MM.1S (cell line): ENCODE results near the gene LAMC1.

Source experiments
- DNase-seq: peaks from one replicate; pipeline ENCODE4 v3.0.0-alpha.2; 2015
- H2AFZ ChIP-seq: fragments of 300-600 bp; sonication (generic); 2 replicates; pipeline ENCODE4 v1.6.0; 2016; ENCODE audit warnings: antibody characterized with exemption, low read length
- H3F3A ChIP-seq: fragments of 300-600 bp; sonication (generic); 2 replicates; pipeline ENCODE4 v1.6.1; 2016; ENCODE audit warnings: mild to moderate bottlenecking, antibody characterized with exemption, low read length, moderate library complexity, mixed read lengths; ENCODE audit not compliant: insufficient read depth
- H3K27ac ChIP-seq: fragments of 300-600 bp; sonication (generic); 2 replicates; pipeline ENCODE4 v1.5.1; 2016; ENCODE audit warnings: mild to moderate bottlenecking, low read length
- H3K27me3 ChIP-seq: fragments of 300-600 bp; sonication (generic); replicated peaks from 2 replicates; pipeline ENCODE4 v1.6.0; 2016; ENCODE audit warnings: low read length; ENCODE audit not compliant: insufficient read depth
- H3K36me3 ChIP-seq: fragments of 300-600 bp; sonication (generic); replicated peaks from 2 replicates; pipeline ENCODE4 v1.6.1; 2016; ENCODE audit warnings: mild to moderate bottlenecking, low read length, mixed read lengths; ENCODE audit not compliant: insufficient read depth
- H3K4me1 ChIP-seq: fragments of 300-600 bp; sonication (generic); 2 replicates; pipeline ENCODE4 v1.6.1; 2016; ENCODE audit warnings: low read length, mixed read lengths
- H3K4me2 ChIP-seq: fragments of 300-600 bp; sonication (generic); 2 replicates; pipeline ENCODE4 v1.6.0; 2016; ENCODE audit warnings: low read depth, low read length
- H3K4me3 ChIP-seq: fragments of 300-600 bp; sonication (generic); 2 replicates; pipeline ENCODE4 v1.5.1; 2016; ENCODE audit warnings: low read length, mixed read lengths
- H3K79me2 ChIP-seq: fragments of 300-600 bp; sonication (generic); 2 replicates; pipeline ENCODE4 v1.6.1; 2016; ENCODE audit warnings: mixed run types, low read length, mixed read lengths
- H3K9ac ChIP-seq: fragments of 300-600 bp; sonication (generic); 2 replicates; pipeline ENCODE4 v1.6.1; 2016; ENCODE audit warnings: low read length, mixed read lengths
- H3K9me2 ChIP-seq: fragments of 300-600 bp; sonication (generic); replicated peaks from 2 replicates; pipeline ENCODE4 v1.6.1; 2016; ENCODE audit warnings: mild to moderate bottlenecking, low read length, mixed read lengths; ENCODE audit not compliant: insufficient read depth
- H3K9me3 ChIP-seq: fragments of 300-600 bp; sonication (generic); replicated peaks from 2 replicates; pipeline ENCODE4 v1.6.1; 2016; ENCODE audit warnings: mild to moderate bottlenecking, low read length, mixed read lengths; ENCODE audit not compliant: insufficient read depth
- H4K20me1 ChIP-seq: fragments of 300-600 bp; sonication (generic); 2 replicates; pipeline ENCODE4 v1.6.1; 2016; ENCODE audit warnings: mild to moderate bottlenecking, low read length, moderate library complexity, mixed read lengths; ENCODE audit not compliant: insufficient read depth
- EZH2 ChIP-seq: fragments of 300-600 bp; sonication (generic); optimal IDR thresholded peaks from 2 replicates; pipeline ENCODE3; 2017; ENCODE audit warnings: low read depth, mild to moderate bottlenecking, antibody characterized with exemption, low read length, mixed read lengths
- EZH2phosphoT487 ChIP-seq: fragments of 300-600 bp; sonication (generic); IDR thresholded peaks from 2 replicates; pipeline ENCODE4 v1.6.1; 2018; ENCODE audit warnings: antibody characterized with exemption, low read length
- TF ChIP-seq, protein P1 (sequence below): fragments of 300-600 bp; sonication (generic); IDR thresholded peaks from 2 replicates; pipeline ENCODE4 v1.5.1; 2016; ENCODE audit warnings: antibody characterized with exemption, low read length, mixed read lengths

The LAMC1 gene

DNA sequence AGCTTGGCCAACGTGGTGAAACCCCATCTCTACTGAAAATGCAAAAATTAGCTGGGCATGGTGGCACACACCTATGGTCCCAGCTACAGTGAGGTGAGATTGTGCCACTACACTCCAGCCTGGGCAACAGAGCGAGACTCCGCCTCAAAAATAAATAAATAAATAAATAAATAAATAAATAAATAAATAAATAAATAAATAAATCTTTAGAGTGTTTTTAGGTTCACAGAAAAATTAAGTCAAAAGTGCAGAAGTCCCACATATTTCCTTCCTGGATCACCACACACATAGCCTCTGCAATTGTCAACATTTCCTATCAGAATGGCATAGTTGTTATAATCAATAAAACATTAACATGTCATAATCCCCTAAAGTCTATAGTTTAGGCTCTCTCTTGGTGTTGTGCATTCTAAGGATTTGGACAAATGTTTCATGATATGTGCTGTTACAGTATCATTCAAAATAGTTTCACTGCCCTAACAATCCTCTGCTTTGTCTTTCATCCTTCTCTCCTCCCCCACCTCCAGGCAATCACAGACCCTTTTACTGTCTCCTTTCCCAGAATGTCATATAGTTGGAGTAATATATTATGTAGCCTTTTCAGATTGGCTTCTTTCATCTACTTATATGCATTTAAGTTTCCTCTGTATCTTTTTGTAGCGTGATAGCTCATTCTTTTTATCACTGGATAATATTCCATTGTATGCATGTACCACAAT is 58.3 kb downstream of the LAMC1 start:
- no peaks in the 10 kb centered on the region for H3K4me1 ChIP-seq
- H3F3A ChIP-seq, result no peaks in the 10 kb centered on the region
- H2AFZ ChIP-seq, result no peak overlapping the region
- no peak overlapping the region for H3K4me3 ChIP-seq
- H3K4me2 ChIP-seq, result no peak overlapping the region
- H3K27me3 ChIP-seq, result no peaks in the 10 kb centered on the region
- H3K79me2 ChIP-seq, result no peaks in the 10 kb centered on the region
- no peaks in the 10 kb centered on the region for H3K9me3 ChIP-seq
- H3K9me2 ChIP-seq, result no peaks in the 10 kb centered on the region
- H3K27ac ChIP-seq, result no peak overlapping the region
- H4K20me1 ChIP-seq, result no peaks in the 10 kb centered on the region
- no peak overlapping the region for H3K9ac ChIP-seq
- no peak for TF ChIP-seq EZH2
- no peak for TF ChIP-seq EZH2phosphoT487
- TF ChIP-seq, protein P1, sequence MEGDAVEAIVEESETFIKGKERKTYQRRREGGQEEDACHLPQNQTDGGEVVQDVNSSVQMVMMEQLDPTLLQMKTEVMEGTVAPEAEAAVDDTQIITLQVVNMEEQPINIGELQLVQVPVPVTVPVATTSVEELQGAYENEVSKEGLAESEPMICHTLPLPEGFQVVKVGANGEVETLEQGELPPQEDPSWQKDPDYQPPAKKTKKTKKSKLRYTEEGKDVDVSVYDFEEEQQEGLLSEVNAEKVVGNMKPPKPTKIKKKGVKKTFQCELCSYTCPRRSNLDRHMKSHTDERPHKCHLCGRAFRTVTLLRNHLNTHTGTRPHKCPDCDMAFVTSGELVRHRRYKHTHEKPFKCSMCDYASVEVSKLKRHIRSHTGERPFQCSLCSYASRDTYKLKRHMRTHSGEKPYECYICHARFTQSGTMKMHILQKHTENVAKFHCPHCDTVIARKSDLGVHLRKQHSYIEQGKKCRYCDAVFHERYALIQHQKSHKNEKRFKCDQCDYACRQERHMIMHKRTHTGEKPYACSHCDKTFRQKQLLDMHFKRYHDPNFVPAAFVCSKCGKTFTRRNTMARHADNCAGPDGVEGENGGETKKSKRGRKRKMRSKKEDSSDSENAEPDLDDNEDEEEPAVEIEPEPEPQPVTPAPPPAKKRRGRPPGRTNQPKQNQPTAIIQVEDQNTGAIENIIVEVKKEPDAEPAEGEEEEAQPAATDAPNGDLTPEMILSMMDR, result no peak
- H3K36me3 ChIP-seq, result no peaks in the 10 kb centered on the region
- no peak for DNase-seq

DNA sequence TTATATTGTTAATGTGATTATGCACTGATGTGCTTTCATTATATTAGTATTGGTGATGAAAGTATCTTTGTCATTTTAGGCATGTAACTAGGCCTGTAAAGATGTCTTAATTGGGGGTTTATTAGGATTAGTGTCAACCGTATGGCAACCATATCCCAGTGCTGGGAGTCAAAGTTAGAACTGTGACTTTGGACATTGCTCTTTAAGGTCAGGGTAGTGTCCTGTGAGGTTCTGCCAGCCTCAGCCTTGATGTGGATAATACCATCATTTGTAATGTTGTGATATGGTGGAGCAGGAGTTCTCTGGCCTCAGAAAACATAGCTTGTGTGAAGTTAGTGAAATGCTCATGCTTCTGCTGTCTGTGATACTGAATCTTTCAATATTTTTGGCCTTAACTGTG is 59.4 kb downstream of the LAMC1 start:
- H3F3A ChIP-seq, result no peaks in the 10 kb centered on the region
- H3K36me3 ChIP-seq, result no peaks in the 10 kb centered on the region
- H3K9me2 ChIP-seq, result no peaks in the 10 kb centered on the region
- no peaks in the 10 kb centered on the region for H3K4me1 ChIP-seq
- H3K9ac ChIP-seq, result no peak overlapping the region
- no peak overlapping the region for H3K4me3 ChIP-seq
- no peak for DNase-seq
- H3K9me3 ChIP-seq, result no peaks in the 10 kb centered on the region
- H3K27me3 ChIP-seq, result no peaks in the 10 kb centered on the region
- no peaks in the 10 kb centered on the region for H3K79me2 ChIP-seq
- no peak overlapping the region for H3K4me2 ChIP-seq
- no peak overlapping the region for H2AFZ ChIP-seq
- TF ChIP-seq, protein P1, result no peak
- no peak for TF ChIP-seq EZH2
- no peak for TF ChIP-seq EZH2phosphoT487
- no peaks in the 10 kb centered on the region for H4K20me1 ChIP-seq
- no peak overlapping the region for H3K27ac ChIP-seq

DNA sequence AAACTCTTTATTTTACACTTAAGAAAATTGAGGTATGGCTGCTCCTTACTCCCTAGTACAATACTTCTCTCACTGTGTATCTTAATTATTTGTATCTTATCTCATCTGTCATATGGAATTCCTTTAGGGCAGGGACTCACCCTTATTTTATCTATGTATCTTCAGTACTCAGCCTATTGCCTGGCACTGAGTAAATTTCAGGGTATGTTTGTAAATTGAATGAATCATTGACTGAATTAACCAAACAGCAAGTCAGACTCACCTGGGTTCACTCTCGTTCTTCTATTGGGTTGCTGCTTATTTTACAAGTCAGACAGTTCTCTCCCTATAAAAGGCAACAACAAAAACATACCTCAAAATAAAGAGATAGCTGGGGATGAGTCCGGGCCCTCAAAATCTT is 63.8 kb downstream of the LAMC1 start:
- Histone ChIP-seq H2AFZ (no peak overlapping the region), H3K4me2 (no peak overlapping the region), H3K27ac (no peak overlapping the region), H3K4me3 (no peak overlapping the region), H3K27me3 (no peaks in the 10 kb centered on the region), H3K9me3 (no peaks in the 10 kb centered on the region), H3K79me2 (no peaks in the 10 kb centered on the region), H3K9me2 (no peaks in the 10 kb centered on the region), H3K9ac (no peak overlapping the region), H3K4me1 (no peaks in the 10 kb centered on the region), H3K36me3 (no peaks in the 10 kb centered on the region), H3F3A (no peaks in the 10 kb centered on the region), H4K20me1 (no peaks in the 10 kb centered on the region)
- TF ChIP-seq, protein P1, result no peak
- no peak for TF ChIP-seq EZH2phosphoT487
- TF ChIP-seq EZH2, result no peak
- no peak for DNase-seq
